ENCODE measurements around the gene GRIP1.

DNA sequence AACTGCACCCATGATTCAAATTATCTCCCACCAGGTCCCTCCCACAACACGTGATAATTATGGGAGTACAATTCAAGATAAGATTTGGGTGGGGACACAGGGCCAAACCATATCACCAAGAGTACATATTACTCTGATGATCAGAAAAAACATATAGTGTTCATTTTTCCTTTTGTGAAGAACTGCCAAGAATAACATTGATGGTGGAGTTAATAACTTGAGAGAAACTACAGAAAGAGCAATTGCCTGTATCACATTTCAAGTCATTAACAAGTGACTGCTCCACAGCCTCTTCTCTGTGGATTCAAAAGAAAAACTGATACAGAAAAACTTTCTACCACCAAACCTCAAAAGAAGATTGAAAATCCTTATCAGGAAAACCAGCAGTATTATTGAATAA lies 34.7 kb downstream of the GRIP1 start:
- TF ChIP-seq, protein P1, sequence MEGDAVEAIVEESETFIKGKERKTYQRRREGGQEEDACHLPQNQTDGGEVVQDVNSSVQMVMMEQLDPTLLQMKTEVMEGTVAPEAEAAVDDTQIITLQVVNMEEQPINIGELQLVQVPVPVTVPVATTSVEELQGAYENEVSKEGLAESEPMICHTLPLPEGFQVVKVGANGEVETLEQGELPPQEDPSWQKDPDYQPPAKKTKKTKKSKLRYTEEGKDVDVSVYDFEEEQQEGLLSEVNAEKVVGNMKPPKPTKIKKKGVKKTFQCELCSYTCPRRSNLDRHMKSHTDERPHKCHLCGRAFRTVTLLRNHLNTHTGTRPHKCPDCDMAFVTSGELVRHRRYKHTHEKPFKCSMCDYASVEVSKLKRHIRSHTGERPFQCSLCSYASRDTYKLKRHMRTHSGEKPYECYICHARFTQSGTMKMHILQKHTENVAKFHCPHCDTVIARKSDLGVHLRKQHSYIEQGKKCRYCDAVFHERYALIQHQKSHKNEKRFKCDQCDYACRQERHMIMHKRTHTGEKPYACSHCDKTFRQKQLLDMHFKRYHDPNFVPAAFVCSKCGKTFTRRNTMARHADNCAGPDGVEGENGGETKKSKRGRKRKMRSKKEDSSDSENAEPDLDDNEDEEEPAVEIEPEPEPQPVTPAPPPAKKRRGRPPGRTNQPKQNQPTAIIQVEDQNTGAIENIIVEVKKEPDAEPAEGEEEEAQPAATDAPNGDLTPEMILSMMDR (IDR thresholded peaks at IDR 0.05 in 4 of 5, conservative IDR thresholded peaks at IDR 0.05 in 1 of 5) = no peak
- TF ChIP-seq POLR2A (IDR thresholded peaks at IDR 0.05) = no peak
